ENCODE data around the gene MLLT10.

The MLLT10 gene

DNA sequence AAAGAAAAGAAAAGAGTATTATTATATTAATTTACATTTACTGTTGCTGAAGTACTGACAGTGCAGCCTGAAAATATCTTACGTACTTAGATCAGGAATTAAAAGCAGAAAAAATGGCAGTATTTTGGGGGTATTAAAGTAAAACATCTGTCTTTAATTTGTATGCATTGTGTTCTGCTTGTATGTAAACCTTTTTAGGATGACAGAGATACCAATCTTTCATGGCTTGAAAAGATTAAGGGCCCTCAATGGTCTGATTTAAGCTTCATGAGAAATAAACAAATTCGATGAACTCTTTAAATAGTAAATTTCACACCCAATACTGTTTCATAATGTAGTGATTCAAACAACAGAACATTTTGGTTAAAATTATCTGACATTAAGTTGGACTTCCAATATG is 116.3 kb downstream of the MLLT10 start:
- no peak for DNase-seq

DNA sequence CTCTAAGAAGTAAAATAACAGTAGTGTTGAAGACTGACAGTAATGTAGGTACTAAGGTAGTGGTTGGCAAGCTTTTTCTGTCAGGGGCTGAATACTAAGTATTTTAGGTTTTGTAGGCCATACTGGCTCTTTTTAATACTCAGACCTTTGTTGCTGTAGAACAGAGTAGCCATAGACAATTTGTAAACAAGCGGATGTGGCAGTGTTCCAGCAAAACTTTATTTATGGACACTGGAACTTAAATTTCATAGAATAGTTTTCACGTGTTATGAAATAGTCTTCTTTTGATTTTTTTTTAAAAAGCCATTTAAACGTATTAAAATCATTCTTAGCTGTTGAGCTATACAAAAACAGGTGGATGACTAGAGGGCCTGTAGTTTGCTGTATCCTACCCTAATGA is 121.2 kb downstream of the MLLT10 start:
- DNase-seq = no peak

DNA sequence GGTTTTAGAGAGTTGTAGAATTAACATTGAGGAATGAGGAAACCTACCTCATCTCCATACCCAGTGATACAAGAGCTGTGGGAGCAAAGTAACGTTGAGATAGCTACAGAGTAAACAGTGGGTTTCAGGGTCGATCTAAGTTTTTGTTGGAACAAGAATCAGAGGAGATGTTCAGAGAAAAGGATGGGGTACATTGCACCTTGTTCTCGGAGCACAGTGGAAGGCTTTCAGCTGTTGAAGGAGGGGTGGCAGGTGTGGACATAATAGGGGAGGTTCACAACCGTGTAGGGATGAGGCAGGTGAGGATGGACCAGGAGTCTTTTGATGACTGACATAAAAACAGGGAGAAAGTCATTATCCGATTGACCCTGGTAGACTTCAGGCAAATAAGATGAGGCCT is 121.7 kb downstream of the MLLT10 start:
- no peak for DNase-seq

DNA sequence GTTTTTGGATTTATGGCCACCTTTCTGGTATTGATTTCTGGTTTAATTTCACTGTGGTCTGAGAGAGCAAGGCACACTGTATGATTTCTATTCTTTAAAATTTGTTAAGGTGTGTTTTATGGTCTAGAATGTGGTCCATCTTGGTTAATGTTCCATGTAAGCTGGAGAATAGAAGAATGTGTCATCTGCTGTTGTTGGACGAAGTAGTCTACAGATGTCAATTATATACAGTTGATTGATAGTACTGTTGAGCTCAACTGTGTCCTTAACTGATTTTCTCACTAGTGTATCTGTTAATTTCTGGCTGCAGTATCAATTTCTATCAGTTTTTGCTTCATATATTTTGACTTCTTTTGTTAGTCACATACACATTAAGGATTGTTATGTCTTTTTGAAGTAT is 127.1 kb downstream of the MLLT10 start:
- DNase-seq = no peak

DNA sequence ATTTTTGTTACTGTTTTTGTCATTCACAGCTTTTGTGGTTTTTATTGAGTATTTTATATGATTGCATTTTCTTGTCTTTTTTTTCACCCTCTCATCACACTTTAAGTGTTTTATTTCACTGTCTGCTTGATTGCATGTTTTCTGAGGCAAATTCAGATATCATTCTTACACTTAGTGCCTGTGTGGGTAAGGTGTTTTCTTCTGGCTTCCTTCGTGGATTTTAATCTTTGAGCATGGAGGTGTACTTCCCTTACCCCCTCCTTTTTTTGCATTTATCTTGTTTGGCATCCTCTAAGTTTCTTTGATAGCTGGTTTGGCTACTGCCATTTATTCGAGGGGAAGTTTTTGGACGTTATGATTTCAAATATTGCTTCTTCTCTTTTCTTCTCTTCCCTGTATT is 127.9 kb downstream of the MLLT10 start:
- DNase-seq = no peak

DNA sequence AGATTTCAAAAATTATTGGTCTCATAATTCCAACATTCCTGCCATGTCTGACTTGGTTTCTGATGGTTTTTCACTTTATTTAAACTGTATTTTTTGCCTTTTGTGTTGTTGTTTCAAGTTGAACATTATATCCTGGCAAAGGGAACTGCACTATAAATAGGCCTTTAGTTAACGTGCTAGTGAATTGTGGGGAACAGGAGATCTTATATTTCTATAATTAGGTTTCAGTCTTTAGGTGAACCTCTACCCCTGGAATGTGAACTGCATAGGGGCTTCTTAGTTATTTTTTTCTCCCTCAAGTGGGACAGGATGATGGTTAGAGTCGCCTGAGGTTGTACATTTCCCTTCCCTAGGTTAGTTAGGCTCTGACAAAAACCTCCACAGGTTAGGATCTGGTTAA is 128.6 kb downstream of the MLLT10 start:
- no peak for DNase-seq

DNA sequence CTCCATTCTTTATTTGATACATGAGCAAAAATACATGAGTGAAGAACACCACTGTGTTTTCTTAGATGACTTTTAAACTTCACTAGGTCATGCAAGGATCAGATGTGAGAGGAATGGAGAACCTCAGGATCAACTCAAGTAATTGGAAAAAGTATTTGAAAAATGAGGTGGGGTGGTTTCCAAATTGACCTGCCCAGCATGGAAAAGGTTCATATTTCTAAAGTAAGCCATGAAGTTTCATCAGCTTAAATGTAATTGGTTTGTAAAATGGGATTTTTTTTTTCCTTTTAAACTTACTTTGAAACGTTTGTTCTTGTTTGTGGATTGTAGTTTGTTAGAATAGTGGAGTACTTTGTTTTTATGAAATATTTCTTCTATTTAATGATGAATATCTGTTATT is 134.8 kb downstream of the MLLT10 start:
- no peak for DNase-seq

DNA sequence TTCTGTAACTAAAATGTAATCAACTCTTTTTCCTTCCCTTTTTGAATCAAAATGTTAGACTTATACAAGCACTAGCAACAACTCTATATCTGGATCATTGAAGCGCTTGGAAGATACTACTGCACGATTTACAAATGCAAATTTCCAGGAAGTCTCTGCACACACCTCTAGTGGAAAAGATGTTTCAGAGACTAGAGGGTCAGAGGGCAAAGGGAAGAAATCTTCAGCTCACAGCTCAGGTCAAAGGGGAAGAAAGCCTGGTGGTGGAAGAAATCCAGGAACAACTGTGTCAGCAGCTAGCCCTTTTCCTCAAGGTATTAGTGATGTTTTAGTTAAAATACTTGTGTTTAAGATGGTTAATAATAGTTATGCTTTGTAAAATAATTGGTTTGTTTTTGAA is 136.4 kb downstream of the MLLT10 start:
- DNase-seq = no peak

DNA sequence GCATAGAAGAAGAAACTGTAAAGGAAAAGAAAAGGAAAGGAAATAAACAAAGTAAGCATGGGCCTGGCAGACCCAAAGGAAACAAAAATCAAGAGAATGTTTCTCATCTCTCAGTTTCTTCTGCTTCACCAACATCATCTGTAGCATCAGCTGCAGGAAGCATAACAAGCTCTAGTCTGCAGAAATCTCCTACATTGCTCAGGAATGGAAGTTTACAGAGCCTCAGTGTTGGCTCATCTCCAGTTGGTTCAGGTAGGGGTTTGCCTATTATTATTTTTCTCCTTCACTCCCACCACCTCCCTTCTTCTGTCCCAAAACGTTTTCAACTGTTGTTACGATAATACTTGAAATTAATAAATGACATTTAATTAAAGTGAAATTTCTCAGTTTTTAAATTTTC is 139.6 kb downstream of the MLLT10 start:
- no peak for DNase-seq

DNA sequence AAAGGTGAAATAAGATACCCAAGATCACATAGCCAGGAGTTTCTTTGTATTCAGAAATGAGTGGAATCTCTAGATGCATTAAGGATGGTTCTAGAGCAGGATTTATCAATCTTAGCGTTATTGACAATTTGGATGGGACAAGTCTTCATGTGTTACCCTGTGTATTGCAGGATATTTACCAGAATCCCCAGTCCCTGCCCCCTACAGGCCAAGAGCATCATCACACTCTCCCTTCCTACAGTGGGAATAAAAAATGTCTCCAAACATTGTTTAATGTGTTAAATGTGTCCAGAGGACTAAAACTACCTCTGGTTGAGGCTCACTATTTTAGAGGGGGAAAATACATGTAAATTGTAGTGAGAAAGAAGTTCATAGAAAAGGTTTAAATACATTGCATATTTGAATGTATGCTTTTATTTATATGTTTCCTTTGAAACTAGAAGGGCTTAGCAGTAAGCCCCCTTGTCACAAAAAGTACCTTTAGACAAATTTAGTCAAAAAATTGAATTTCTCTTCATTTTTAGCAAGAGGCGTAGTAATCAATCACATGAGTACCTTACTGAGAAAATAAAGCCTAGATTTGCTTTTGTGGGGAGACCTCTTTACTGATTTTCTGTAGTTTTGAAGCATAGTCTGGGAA is 141.2 kb downstream of the MLLT10 start:
- no peak for DNase-seq

DNA sequence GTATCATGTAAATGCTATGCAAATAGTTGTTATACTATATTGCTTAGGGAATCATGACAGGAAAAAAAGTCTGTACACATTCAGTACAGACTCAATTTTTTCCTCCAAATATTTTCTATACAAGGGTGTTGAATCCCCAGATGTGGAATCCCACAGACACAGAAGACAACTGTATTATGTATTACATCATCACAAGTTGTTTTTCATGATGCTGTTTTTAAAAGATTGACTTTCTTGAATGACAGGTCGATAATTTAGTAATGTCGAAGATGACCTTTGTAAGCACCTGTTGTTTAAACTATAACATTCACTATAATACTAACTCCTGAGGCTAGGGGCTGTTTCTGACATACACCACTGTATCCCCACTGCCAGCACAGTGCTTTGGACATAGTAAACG is 143.5 kb downstream of the MLLT10 start:
- no peak for DNase-seq

DNA sequence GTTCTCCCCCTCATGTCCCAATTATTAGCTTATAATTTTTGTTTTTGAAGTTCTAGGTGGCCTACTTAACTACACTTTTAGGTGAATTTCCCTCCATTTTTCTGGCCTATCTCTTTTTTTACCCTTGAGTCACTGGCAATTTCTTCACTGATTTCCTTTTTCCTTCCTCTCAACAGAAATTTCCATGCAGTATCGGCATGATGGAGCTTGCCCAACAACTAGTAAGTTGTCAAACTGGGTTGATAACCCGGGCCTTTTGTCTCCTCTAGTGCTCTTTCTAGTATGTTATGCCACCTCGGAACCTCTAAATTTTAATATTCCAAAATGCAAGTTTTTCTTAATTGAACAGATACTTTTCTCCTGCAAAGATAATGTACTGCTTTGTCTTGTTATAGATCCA is 147.1 kb downstream of the MLLT10 start:
- no peak for DNase-seq

DNA sequence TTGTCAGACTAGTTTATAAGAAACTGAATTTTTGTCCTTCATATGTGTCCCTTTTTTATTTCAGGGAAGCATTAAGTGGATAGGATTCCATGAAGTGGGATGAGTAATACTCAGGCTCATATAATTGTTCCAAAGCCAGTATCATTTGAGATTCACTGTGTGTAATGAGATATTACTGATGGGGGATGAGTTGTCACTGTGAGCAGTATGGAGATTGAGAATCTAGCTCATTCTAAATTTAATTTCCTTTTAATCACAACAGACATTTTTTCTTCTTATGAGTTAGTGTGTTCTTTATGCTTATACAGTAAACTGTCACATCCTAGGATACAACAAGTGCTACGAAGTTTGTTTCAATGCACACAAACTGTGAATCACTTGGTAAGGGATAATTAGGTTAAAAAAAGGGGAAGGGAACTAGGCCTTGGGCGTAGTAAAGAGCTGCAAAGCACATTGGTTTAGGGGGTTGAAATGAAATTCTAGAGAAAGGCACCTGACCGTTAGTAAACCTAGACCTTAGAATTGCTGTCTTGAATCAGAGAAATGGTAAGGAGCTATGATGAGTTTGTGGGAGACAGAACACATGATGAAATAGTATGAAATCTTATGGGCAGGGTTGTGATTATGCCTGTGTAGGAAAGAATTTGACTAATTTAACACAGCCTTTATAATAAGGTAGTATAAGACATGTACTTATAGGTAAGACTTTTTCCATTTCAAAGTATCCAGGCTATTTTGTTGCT is 153.4 kb downstream of the MLLT10 start:
- DNase-seq = no peak

DNA sequence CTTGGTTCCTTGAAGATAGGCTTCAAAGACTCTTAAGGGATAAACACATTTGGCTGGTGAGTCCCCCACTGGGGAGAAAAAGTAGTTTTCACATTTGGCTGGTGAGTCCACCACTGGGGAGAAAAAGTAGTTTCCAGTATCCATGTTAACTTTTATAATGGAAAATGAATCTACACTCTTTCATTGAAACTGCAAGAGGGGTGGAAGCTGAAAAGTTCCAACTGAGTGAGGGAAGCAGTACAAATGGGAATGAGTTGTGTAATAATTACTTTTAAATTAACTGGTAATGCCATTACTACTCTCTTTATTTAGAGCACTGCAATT is 153.9 kb downstream of the MLLT10 start:
- no peak for DNase-seq

DNA sequence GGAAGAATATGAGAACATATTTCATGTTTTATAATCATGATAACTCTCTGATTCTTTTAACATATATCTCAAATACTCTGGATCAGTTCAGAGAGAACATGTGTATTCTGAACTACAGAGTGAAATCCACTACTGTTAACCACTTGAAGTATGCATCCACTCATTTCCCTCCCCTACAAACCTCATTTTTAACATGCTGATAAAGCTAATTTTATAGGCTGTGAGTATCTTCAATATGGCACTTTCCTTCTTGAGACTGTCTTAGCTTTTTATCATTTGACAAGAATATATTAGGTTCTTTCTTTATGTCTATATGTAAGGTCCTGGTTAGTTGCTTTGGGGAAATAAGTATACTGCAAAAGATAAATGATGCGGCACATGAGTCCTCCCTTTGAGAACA is 154.8 kb downstream of the MLLT10 start:
- no peak for DNase-seq

DNA sequence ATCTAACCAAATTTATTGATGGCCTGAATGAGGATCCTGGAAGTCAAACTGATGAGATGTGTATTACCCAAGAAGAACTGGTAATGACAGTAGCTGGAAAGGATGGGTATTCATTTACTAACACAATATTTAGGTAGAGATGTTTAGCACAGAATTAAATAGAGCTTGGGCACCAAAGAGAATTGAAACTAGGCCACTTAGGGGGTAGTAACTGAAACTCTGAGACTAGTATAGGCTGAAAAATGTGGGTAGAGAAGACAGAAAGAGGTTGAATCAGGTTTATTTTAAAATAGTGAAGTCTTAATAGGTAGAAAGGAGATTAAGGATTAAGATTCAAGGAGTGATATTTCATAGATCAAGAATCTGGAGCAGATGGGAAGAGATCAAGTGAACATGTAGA is 155.8 kb downstream of the MLLT10 start:
- DNase-seq = no peak

DNA sequence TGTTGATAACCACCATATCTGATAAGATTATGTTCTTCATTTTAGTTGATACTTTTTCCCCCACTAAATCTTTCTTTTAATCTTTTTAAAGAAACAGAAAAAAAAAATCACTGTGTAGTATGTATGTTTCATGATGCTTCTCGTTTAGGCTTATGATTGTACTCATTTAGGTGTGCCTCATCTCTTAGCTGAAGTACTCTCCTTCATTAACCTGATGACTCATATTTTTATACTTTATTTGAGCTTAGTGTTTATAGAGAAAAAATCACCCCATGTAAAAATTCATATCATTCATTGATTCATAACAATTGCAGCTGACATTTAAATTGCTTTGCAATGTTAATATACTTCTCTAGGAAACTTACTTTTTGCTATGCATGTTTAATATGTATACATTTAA is 158.9 kb downstream of the MLLT10 start:
- no peak for DNase-seq

DNA sequence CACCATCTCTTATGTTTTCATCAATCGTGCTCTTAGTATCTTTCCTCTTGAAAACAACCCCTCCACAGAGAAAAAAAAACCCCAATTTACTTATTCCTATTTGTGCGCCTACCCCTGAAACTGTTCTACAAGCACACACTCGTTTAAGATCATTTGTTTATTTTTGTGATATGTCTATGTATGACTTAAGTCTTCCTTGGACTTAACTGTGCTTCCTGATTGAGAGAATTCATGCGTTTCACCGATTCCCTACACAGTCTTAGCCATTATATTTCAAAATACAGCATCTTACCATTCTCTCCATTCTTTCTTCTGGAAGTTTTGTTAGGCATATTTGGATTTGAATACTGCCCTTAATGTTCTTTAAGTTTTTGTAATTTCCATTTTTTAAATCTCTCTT is 159.4 kb downstream of the MLLT10 start:
- DNase-seq = no peak

DNA sequence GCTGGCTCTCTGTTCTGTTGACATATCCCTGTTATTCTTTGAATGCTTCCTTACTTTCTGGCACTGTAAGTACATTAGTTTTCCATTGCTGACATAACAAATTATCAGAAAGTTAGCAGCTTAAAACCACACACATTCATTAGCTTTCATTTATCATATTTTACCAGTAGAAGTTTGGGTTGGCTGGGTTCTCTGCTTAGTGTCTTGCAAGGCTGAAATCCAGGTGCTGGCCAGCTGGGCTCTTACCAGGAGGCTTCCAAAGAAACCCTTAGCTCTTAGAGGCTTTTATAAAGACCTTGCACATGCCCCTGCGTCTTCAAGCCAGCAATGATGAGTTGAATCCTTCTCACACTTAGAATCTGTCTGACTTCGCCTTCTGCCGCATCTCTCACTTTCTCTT is 160.6 kb downstream of the MLLT10 start:
- DNase-seq = no peak

DNA sequence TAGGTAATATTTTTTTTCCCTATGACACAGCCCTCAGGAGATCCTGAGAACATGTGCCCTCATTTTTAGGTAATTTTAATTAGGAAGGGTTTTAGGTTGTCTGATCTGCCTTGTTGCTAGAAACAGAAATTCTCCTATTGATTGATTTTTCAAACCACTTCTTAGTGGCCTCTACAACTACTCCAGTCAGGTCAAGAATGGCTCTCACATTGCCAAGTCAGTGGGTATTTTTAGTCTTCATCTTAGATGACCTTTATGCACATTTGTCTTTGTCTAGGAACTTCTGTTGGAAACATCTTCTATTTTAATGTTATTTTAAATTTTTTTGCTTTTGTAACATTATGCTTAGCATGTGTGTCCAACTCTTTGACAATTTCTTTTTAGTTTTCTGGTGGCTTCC is 162.3 kb downstream of the MLLT10 start:
- no peak for DNase-seq

DNA sequence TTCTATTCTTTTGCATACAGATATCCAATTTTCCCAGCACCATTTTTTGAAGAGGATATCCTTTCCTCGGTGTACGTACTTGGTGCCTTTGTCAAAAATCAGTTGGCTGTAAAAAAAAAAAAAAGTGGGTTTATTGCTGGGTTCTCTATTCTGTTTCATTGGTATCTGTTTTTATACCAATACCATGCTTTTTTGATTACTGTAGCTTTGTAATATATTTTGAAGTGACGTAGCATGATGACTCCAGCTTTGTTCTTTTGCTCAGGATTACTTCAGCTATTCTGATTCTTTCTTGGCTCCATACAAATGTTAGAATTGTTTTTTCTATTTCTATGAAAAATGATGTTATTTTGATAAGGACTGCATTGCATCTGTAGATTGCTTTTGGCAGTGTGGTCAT is 165.5 kb downstream of the MLLT10 start:
- no peak for DNase-seq

DNA sequence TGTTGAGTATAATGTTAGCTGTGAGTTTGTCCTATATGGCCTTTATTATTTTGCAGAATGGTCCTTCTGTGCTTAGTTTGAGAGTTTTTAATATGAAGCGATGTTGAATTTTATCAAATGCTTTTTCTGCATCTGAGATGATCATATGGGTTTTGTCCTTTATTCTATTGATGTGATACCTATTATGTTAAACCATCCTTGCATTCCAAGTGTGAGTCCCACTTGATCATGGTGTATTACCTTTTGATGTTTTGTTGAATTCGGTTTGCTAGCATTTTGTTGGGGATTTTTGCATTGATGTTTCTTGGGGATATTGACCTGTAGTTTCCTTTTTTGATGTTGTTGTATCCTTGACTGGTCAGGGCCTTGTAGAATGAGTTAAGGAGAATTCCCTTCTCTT is 166.4 kb downstream of the MLLT10 start:
- DNase-seq = no peak

DNA sequence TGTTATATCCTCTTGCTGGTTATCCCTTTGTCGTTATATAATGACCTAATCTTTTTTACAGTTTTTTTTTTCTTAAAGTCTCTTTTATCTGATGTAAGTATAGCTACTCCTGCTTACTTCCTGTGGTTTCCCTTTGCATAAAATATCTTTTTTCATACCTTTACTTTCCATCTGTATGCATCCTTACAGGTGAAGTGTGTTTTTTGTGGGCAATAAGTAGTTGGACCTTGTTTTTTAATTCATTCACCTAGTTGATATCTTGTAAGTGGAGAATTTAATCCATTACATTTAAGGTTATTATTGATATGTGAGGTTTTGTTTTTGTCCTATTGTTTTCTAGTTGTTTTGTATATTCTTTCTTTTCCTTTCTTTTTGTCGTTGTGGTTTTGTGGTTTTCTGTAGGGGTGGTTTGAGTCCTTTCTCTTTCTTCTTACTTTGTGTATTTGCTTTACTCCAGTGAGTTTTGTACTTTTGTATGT is 168.6 kb downstream of the MLLT10 start:
- no peak for DNase-seq

DNA sequence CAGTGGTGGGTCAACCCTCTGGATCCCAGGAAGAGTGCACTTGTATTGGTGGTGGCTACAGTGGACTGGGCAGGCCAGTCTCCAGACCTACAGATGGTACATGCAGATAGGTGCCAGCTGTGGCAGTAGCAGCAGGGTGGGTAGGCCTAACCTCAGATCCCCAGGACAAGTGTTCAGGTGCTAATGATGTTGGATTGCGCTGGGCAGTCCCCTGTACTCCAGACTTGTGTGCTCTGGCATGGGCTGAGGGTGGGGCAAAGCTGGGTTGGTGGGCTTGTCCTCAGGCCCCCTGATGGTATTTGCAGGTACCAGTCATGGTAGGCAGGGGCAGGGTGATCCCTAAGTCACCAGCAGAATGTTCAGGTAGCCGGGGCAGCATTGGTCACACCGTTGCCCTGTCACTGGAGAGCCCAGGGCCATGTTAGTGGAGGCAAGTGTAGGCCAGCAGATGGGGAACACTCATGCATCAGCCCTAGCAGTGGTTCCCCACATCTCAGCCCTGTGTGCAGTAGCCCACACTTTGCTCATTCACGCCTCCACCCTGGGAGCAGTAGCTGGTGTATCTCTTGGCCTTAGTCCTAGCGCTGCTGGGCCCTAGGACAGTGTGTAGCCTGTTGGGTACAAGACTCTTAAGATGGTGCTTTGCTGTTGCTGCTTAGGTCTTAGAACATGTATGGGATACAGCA is 171.3 kb downstream of the MLLT10 start:
- DNase-seq = no peak

DNA sequence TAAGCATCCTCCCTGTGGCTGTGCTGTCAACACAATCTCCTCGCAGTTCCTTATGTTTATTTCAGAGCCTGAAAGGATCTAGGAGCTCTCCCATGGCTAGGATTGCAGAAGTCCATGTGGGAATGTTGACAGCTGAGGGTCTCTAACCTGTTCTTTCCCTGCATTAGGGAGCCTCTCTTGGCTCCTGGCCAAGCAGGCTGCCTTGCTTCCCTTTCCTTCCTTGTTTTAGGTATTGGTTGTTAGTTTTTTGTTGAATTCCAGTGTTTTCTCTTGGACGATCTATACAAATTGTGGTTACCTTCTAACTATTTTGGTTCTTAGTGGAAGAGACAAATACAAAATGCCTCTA is 171.8 kb downstream of the MLLT10 start:
- no peak for DNase-seq
